A673 (cell line): ENCODE data around the gene DNAH2. TPM values are rescaled to one million over a fixed set of nuclear protein-coding genes. Genes with fewer than 3 reads are reported as not detected.

ENCODE experiments used
- BruUV-seq: library from RNA; stranded (reverse); fragments of 400-500 nt; replicated peaks from 2 replicates; lab custom pipeline; 2021; lab: Mats Ljungman, UMichigan
- CTCF ChIA-PET: fragments of 300-600 bp; sonication (Branson Sonifier 250); formaldehyde crosslinking; loops from one replicate; lab custom pipeline; 2022; ENCODE audit warnings: antibody characterized with exemption; lab: Charles Lee
- POLR2A ChIA-PET: fragments of 300-600 bp; sonication (Branson Sonifier 250); formaldehyde crosslinking; loops from one replicate; lab custom pipeline; 2022; ENCODE audit warnings: antibody characterized with exemption; ENCODE audit not compliant: low non-redundant PET; lab: Charles Lee
- DNase-seq: peaks from one replicate; pipeline ENCODE4 v3.0.0-alpha.2; 2015; ENCODE audit warnings: low spot score
- H3K27ac ChIP-seq: fragments of 200-600 bp; sonication (generic); 2 replicates; pipeline ENCODE4 v1.5.1; 2016; ENCODE audit warnings: mixed run types, low read depth, mild to moderate bottlenecking, mixed read lengths, antibody characterized with exemption, low read length; ENCODE audit not compliant: poor library complexity, severe bottlenecking
- H3K27me3 ChIP-seq: fragments of 200-600 bp; sonication (generic); replicated peaks from 2 replicates; pipeline ENCODE4 v1.6.1; 2017; ENCODE audit warnings: mixed run types, low read depth, mild to moderate bottlenecking, mixed read lengths, antibody characterized with exemption, low read length; ENCODE audit not compliant: insufficient read depth, poor library complexity
- H3K36me3 ChIP-seq: fragments of 200-600 bp; sonication (generic); 2 replicates; pipeline ENCODE4 v1.6.1; 2016; ENCODE audit warnings: mixed run types, mild to moderate bottlenecking, mixed read lengths, antibody characterized with exemption, low read length; ENCODE audit not compliant: insufficient read depth, poor library complexity, severe bottlenecking
- H3K4me1 ChIP-seq: fragments of 200-600 bp; sonication (generic); 2 replicates; pipeline ENCODE4 v1.6.1; 2017; ENCODE audit warnings: mixed run types, mild to moderate bottlenecking, mixed read lengths, antibody characterized with exemption, low read length; ENCODE audit not compliant: insufficient read depth, poor library complexity, severe bottlenecking
- H3K4me3 ChIP-seq: fragments of 200-600 bp; sonication (generic); 2 replicates; pipeline ENCODE4 v1.5.1; 2016; ENCODE audit warnings: low read depth, mixed run types, mild to moderate bottlenecking, mixed read lengths, low read length; ENCODE audit not compliant: poor library complexity, severe bottlenecking
- H3K9me3 ChIP-seq: fragments of 200-600 bp; sonication (generic); 2 replicates; pipeline ENCODE4 v1.6.1; 2016; ENCODE audit warnings: mixed run types, low read depth, mild to moderate bottlenecking, mixed read lengths, antibody characterized with exemption, low read length; ENCODE audit not compliant: poor library complexity, severe bottlenecking
- CTCF ChIP-seq: fragments of 300-800, 200-600 bp; sonication (generic); conservative IDR thresholded peaks from 2 replicates; pipeline ENCODE4 v1.5.1; 2017; ENCODE audit warnings: low read depth, mild to moderate bottlenecking, antibody characterized with exemption, low read length, moderate library complexity, mixed read lengths
- EZH2 ChIP-seq: fragments of 200-600 bp; sonication (generic); IDR thresholded peaks from 2 replicates; pipeline ENCODE4 v1.6.1; 2017; ENCODE audit warnings: borderline replicate concordance, low read depth, mild to moderate bottlenecking, mixed read lengths, antibody characterized with exemption, low read length; ENCODE audit not compliant: poor library complexity, severe bottlenecking
- intact Hi-C: fragments of 100-400 bp; cut with micrococcal nuclease; formaldehyde crosslinking; loops from one replicate; pipeline ENCODE4 v1.10.0; 2022; ENCODE audit not compliant: unreplicated experiment
- total RNA-seq: library from RNA; stranded (reverse); gene quantifications from 2 replicates; pipeline ENCODE4 v1.2.3, GENCODE V29; 2021

DNAH2 gene
- total RNA-seq, 1 experiment from 2014 or later, result 0.15 TPM

DNA sequence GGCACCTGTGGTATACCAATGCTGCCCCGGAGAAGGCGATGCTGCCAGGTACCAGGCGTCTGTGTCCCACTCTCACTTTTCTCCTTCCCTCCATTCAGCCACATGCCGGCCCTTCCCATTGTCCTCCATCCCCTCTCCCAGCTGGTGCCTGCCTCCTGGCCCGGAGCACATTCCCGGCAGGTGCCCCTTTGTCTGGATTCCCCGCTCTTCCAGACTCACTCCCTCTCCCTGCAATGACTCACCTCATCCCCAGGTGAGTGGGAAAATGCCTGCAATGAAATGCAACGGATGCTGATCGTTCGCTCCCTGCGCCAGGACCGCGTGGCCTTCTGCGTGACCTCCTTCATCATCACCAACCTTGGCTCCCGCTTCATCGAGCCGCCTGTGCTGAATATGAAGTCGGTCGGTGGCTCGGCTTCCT is 106.0 kb downstream of the DNAH2 start:
- ChIA-PET POLR2A (no interaction called here), CTCF (interaction anchor here (0.6 kb wide), 1 partner anchor 80 kb away, joined by 3 read pairs; no protein-coding TSS in a partner anchor)
- H3K27me3 ChIP-seq, result no peaks in the 10 kb centered on the region
- H3K27ac ChIP-seq, result no peak overlapping the region
- no TSS peak for BruUV-seq
- intact Hi-C loops, result loop anchor here (10.0 kb wide), 1 partner anchor 221 kb away; no protein-coding TSS in a partner anchor
- H3K36me3 ChIP-seq, result no peaks in the 10 kb centered on the region
- no peak overlapping the region for H3K4me3 ChIP-seq
- no peaks in the 10 kb centered on the region for H3K9me3 ChIP-seq
- TF ChIP-seq EZH2 (no peak), CTCF (no peak)
- no peak for DNase-seq
- H3K4me1 ChIP-seq, result peaks cover 15% of the 10 kb centered on the region

DNA sequence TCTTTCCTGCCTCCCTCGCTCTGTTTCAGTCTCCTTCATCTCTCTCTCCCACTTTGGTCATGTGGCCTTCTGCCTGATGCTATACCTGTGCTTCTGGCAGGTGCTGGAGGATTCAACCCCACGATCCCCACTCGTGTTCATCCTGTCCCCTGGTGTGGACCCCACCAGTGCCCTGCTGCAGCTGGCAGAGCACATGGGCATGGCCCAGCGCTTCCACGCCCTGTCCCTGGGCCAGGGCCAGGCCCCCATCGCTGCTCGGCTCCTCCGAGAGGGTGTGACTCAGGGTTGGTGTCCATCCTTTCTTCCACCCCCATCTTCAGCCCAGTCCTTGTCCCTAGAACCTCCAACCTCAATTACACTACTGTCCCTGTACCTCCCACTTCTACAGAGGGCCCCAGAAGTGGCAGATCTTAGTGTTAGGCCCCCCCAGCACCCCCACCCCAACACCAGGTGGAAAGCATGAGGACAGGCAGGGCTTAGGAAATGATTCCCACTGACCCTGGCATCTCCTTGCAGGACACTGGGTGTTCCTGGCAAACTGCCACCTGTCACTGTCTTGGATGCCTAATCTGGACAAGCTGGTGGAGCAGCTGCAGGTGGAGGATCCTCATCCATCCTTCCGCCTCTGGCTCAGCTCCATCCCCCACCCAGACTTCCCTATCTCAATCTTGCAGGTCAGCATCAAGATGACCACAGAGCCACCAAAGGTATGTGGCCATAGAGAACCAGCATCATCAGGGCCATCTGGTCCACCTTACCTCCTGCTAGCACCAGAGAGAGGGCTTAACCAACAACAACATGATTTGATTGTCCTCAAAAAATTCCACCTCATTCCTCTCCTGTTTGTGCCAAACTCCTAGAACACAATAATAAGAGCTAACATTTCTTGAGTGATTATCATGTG is 106.7 kb downstream of the DNAH2 start:
- POLR2A ChIA-PET, result interaction anchor here (0.6 kb wide), 1 partner anchor 37 kb away, joined by 4 read pairs; no protein-coding TSS in a partner anchor
- DNase-seq, result no peak

More for the DNA sequence above, 106.7 kb downstream of the DNAH2 start:
- no peaks in the 10 kb centered on the region for H3K9me3 ChIP-seq
- CTCF ChIA-PET, result interaction anchor here (1.2 to 1.8 kb wide), 5 partner anchors 10 to 217 kb away, joined by 4 to 12 read pairs (median 6); partner anchors contain the start of genes KDM6B and NAA38
- no peaks in the 10 kb centered on the region for H3K27me3 ChIP-seq
- no peak for TF ChIP-seq CTCF
- H3K4me1 ChIP-seq, result peaks cover 15% of the 10 kb centered on the region
- H3K4me3 ChIP-seq, result no peak overlapping the region
- intact Hi-C loops, result loop anchor here (10.0 kb wide), 1 partner anchor 221 kb away; no protein-coding TSS in a partner anchor
- no TSS peak for BruUV-seq
- no peak overlapping the region for H3K27ac ChIP-seq
- H3K36me3 ChIP-seq, result no peaks in the 10 kb centered on the region
